OCI-LY7 (cell line): ENCODE results near the gene SMYD1.

ENCODE experiments used
- CTCF ChIP-seq: fragments of 200-600 bp; sonication (generic); conservative IDR thresholded peaks from 2 replicates; pipeline ENCODE4 v1.5.1; 2014; ENCODE audit warnings: mild to moderate bottlenecking, antibody characterized with exemption, low read length, moderate library complexity, mixed read lengths
- EZH2phosphoT487 ChIP-seq: fragments of 200-600 bp; sonication (generic); IDR thresholded peaks from 2 replicates; pipeline ENCODE4 v1.6.1; 2018; ENCODE audit warnings: low read depth, borderline replicate concordance, mild to moderate bottlenecking, mixed run types, antibody characterized with exemption, low read length, moderate library complexity, mixed read lengths

DNA sequence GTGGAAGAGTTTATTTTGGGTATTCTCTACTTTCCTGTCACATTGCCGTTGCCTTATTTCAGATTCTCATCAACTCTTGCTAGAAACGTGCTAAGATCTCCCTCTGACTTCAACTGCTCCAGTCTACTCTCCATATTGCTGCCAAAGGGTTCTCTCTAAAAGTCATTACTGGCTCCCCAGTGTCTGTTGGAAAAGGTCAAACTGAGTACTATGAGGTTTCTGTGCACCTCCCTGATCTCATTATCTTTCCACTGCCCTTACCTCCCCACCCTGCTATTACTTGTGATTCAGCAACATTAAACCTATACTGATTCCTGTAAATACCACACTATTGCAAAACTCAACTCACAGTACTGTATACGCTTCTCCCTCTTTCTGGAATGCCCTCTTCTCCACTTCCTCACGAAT, 10.2 kb upstream of the SMYD1 start:
- no peak for TF ChIP-seq CTCF
- no peak for TF ChIP-seq EZH2phosphoT487
